GM12878 (cell line): ENCODE measurements around the gene SNAI3. TPM values are rescaled to one million over a fixed set of nuclear protein-coding genes. Genes with fewer than 3 reads are reported as not detected.

Experiments
- ATAC-seq: fragments of 200-7000 bp; cut with Tn5 transposase; 3 replicates; pipeline ENCODE4 v1.9.1; 2020; ENCODE audit warnings: mild to moderate bottlenecking, moderate library complexity
- BruUV-seq: library from RNA; stranded (reverse); fragments of 400-500 nt; replicated peaks from 2 replicates; lab custom pipeline; 2021; lab: Mats Ljungman, UMichigan
- CTCF ChIA-PET: fragments of 300-600 bp; sonication (Branson Sonifier 250); formaldehyde crosslinking; extraction: SDS; loops from one replicate; lab custom pipeline; 2021; ENCODE audit warnings: inconsistent platforms; lab: Yijun Ruan, JAX
- POLR2A ChIA-PET: fragments of 350-600 bp; formaldehyde crosslinking; extraction: SDS; loops from one replicate; lab custom pipeline; 2021; ENCODE audit warnings: inconsistent platforms; lab: Charles Lee
- RAD21 ChIA-PET: fragments of 300-600 bp; sonication (Branson Sonifier 250); formaldehyde crosslinking; loops from one replicate; lab custom pipeline; 2023; ENCODE audit warnings: antibody characterized with exemption; ENCODE audit not compliant: unreplicated experiment; lab: Charles Lee
- SMC1A ChIA-PET: fragments of 300-600 bp; sonication (Branson Sonifier 250); formaldehyde crosslinking; loops from one replicate; lab custom pipeline; 2023; ENCODE audit not compliant: unreplicated experiment, uncharacterized antibody; lab: Charles Lee
- DNase-seq: peaks from one replicate; pipeline ENCODE4 v3.0.0-alpha.2; 2011; ENCODE audit warnings: low read depth, low spot score
- FAIRE-seq: peaks from 3 replicates; lab custom pipeline; 2011; peaks lifted over from hg19 to GRCh38; lab: Jason Lieb, UNC
- H2AFZ ChIP-seq: 2 replicates; pipeline ENCODE4 v1.6.0; 2011; ENCODE audit warnings: low read depth, low read length, control low read depth; ENCODE audit not compliant: control insufficient read depth
- H3K27ac ChIP-seq: 2 replicates; pipeline ENCODE4 v1.5.1; 2011; ENCODE audit warnings: control low read depth; ENCODE audit not compliant: control insufficient read depth, insufficient read depth
- H3K27me3 ChIP-seq, 2 experiments: replicated peaks in 1 of 2; 2 replicates each; pipeline versions ENCODE4 v1.6.0 to v1.6.1; 2011; ENCODE audit warnings: low read length in 1 of 2; ENCODE audit not compliant: control insufficient read depth in 2 of 2, insufficient read depth in 2 of 2
- H3K36me3 ChIP-seq, 2 experiments: 2 replicates each; pipeline ENCODE4 v1.5.1; 2011; ENCODE audit warnings: low read length in 1 of 2; ENCODE audit not compliant: control insufficient read depth in 2 of 2, insufficient read depth in 2 of 2
- H3K4me1 ChIP-seq: 2 replicates; pipeline ENCODE4 v1.6.1; 2011; ENCODE audit warnings: mild to moderate bottlenecking, low read length, moderate library complexity, mixed read lengths; ENCODE audit not compliant: control insufficient read depth, insufficient read depth
- H3K4me2 ChIP-seq: 2 replicates; pipeline ENCODE4 v1.6.0; 2011; ENCODE audit warnings: control low read depth; ENCODE audit not compliant: control insufficient read depth, insufficient read depth
- H3K4me3 ChIP-seq: fragments of 200-600 bp; sonication (generic); 2 replicates; pipeline ENCODE4 v1.5.1; 2016
- H3K79me2 ChIP-seq: 2 replicates; pipeline ENCODE4 v1.6.0; 2011; ENCODE audit warnings: low read length; ENCODE audit not compliant: control insufficient read depth, insufficient read depth
- H3K9ac ChIP-seq: 2 replicates; pipeline ENCODE4 v1.8.0; 2011; ENCODE audit warnings: low read length, control low read depth, mixed read lengths; ENCODE audit not compliant: control insufficient read depth, insufficient read depth
- H3K9me3 ChIP-seq: replicated peaks from 3 replicates; pipeline ENCODE4 v1.5.1; 2011; ENCODE audit warnings: mild to moderate bottlenecking, low read length; ENCODE audit not compliant: control insufficient read depth, insufficient read depth
- H4K20me1 ChIP-seq: 2 replicates; pipeline ENCODE4 v1.6.0; 2011; ENCODE audit not compliant: control insufficient read depth, insufficient read depth
- FOS ChIP-seq: IDR thresholded peaks from 3 replicates; pipeline ENCODE4 v1.6.1; 2011; ENCODE audit warnings: borderline replicate concordance; ENCODE audit not compliant: insufficient read length; ENCODE audit errors: extremely low read depth
- MYC ChIP-seq: IDR thresholded peaks from 2 replicates; pipeline ENCODE4 v1.6.1; 2011; ENCODE audit warnings: mild to moderate bottlenecking, low read length, moderate library complexity, inconsistent platforms; ENCODE audit not compliant: insufficient read depth, insufficient replicate concordance, insufficient read length, severe bottlenecking
- SUZ12 ChIP-seq: fragments of 200-600 bp; sonication (generic); IDR thresholded peaks from one replicate; pipeline ENCODE4 v1.6.1; 2018; ENCODE audit warnings: antibody characterized with exemption, mild to moderate bottlenecking; ENCODE audit not compliant: unreplicated experiment
- WGBS: methylation state at CpG from one replicate; pipeline ENCODE4 v1.1.6; 2016; ENCODE audit warnings: low lambda C conversion rate; ENCODE audit not compliant: insufficient replicate concordance, insufficient coverage; ENCODE audit errors: missing lambda C conversion rate; 5-methylcytosine and 5-hydroxymethylcytosine counted together
- in situ Hi-C: fragments of 300-500 bp; cut with MboI; formaldehyde crosslinking; loops from 9 replicates; pipeline ENCODE4 v1.14.3; 2018; ENCODE audit warnings: mixed read lengths
- intact Hi-C: fragments of 100-400 bp; cut with micrococcal nuclease; formaldehyde crosslinking; loops from one replicate; pipeline ENCODE4 v1.14.2; 2022; ENCODE audit not compliant: unreplicated experiment
- polyA plus RNA-seq, 11 experiments: library from polyadenylated mRNA; depleted of rRNA in 4 of 11; unstranded in 6 of 11; stranded (reverse) in 5 of 11; fragments of >200 nt; fragmentation: Nextera tagmentation in 4 of 11; fragmentation: Illumina TruSeq in 1 of 11; extraction: Ambion mirVana in 4 of 11; extraction: Trizol in 1 of 11; gene quantifications; 1 replicate in 1 of 11; 2 replicates in 10 of 11; pipeline versions ENCODE4 v1.2.1 to v1.2.3, GENCODE V29; 2011 to 2016; ENCODE audit warnings: inconsistent platforms in 2 of 11, missing spikeins in 2 of 11, low read depth in 1 of 11
- total RNA-seq, 4 experiments: library from RNA; depleted of rRNA in 3 of 4; stranded (reverse); fragments of >200 nt in 3 of 4; fragmentation: Illumina TruSeq in 1 of 4; extraction: Trizol in 1 of 4; gene quantifications; 2 replicates each; pipeline versions ENCODE4 v1.2.1 to v1.2.3, GENCODE V29; 2013 to 2021
- TF ChIP-seq, protein P1 (sequence below): fragments of 450-650 bp; IDR thresholded peaks from 2 replicates; pipeline ENCODE4 v1.6.1; 2016; ENCODE audit warnings: mild to moderate bottlenecking

SNAI3 gene
- total and polyA plus RNA-seq, 10 of the 15 experiments (the other 5 are each of a cell fraction or from before 2014, with no cell fraction given) = 0.21 to 7.4 (median 3.0) TPM

DNA sequence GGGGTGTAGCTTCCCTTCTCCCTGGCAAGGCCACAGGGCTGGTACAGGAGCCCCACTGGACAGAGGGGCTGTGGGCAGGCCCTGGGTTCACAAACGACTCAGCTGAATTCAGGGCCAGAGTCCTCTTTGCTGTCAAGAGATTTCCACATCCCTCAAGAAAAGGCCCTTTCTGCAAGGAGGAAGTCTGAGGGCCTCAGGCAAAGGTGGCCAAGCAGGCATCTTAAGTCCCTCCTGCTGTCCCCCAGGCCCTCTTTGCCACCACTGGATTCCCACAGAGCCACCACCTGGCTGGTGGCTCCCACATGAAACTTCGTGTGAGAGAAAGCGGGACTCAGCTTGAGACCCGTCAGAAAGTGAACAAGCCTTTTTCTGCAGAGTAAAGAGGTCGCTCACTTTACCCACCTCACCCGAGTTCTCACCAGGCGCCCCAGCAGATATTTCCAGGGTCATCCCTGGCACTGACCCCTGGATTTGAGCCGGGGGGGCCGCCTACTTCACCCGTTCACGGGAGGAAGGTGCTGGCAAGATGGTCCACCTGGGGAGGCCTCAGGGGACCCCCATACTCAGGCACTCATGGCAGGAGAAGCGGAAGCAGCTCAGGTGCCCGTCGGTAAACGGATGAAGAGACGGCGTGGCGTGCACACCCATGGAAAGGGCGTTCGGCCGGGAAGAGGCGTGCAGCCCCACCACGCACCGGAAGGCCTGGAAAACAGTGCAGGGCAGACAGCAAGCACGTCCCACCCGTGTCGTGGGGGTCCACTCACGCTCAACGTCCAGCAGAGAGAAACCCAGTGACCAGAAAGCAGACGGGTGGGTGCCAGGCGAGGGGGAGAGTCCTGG lies 16.3 kb upstream of the SNAI3 start:
- Histone ChIP-seq H3K9ac (peak overlapping the region; percentile 25), H3K9me3 (no peaks in the 10 kb centered on the region), H4K20me1 (no peaks in the 10 kb centered on the region), H3K27ac (peak overlapping the region; percentile 90; the same call in 1 of the 2 replicates), H3K27me3 (no peaks in the 10 kb centered on the region), H3K4me1 (peaks cover 56% of the 10 kb centered on the region), H3K4me2 (peak overlapping the region; percentile 95), H3K4me3 (peak overlapping the region; percentile 90), H3K79me2 (peaks cover 51% of the 10 kb centered on the region), H2AFZ (no peak overlapping the region), H3K36me3 (peaks cover 0 to 3% of the 10 kb centered on the region in 2 experiments; a peak in 2 of 4 replicates)
- WGBS = 28% methylated on average over 31 of the region's 31 CpGs
- TF ChIP-seq FOS (no peak), MYC (no peak), SUZ12 (no peak)
- TF ChIP-seq, protein P1, sequence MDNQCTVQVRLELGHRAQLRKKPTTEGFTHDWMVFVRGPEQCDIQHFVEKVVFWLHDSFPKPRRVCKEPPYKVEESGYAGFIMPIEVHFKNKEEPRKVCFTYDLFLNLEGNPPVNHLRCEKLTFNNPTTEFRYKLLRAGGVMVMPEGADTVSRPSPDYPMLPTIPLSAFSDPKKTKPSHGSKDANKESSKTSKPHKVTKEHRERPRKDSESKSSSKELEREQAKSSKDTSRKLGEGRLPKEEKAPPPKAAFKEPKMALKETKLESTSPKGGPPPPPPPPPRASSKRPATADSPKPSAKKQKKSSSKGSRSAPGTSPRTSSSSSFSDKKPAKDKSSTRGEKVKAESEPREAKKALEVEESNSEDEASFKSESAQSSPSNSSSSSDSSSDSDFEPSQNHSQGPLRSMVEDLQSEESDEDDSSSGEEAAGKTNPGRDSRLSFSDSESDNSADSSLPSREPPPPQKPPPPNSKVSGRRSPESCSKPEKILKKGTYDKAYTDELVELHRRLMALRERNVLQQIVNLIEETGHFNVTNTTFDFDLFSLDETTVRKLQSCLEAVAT = 0 out of 2 replicates have a peak, but pooled peaks have one; percentile 41
- in situ Hi-C loops (no loop called here), intact Hi-C loops (no loop called here)
- no TSS peak for BruUV-seq
- FAIRE-seq = no peak
- ChIA-PET RAD21 (interaction anchor here (0.6 to 2.5 kb wide), 5 partner anchors 17 to 783 kb away, joined by 3 to 10 read pairs (median 4); partner anchors contain the start of gene APRT), CTCF (interaction anchor here (0.9 to 3.3 kb wide), 8 partner anchors 17 to 79 kb away, joined by 3 to 26 read pairs (median 5); no protein-coding TSS in a partner anchor), POLR2A (interaction anchor here (0.5 to 2.3 kb wide), 4 partner anchors 15 to 775 kb away, joined by 3 to 6 read pairs (median 3); partner anchors contain the start of gene MVD), SMC1A (interaction anchor here (1.0 to 2.9 kb wide), 3 partner anchors 22 to 155 kb away, joined by 3 to 13 read pairs (median 3); no protein-coding TSS in a partner anchor)
- DNase-seq = no peak
- ATAC-seq = no peak
